Epithelial cell of prostate (primary cell): ENCODE data around the gene INPP4B.

ENCODE experiments used
- DNase-seq: peaks from one replicate; pipeline ENCODE4 v3.0.0-alpha.2; 2011; ENCODE audit warnings: low read depth, low spot score
- H3K27ac ChIP-seq: fragments of 450-650 bp; 2 replicates; pipeline ENCODE4 v1.5.1; 2017; ENCODE audit warnings: mild to moderate bottlenecking

Gene INPP4B

DNA sequence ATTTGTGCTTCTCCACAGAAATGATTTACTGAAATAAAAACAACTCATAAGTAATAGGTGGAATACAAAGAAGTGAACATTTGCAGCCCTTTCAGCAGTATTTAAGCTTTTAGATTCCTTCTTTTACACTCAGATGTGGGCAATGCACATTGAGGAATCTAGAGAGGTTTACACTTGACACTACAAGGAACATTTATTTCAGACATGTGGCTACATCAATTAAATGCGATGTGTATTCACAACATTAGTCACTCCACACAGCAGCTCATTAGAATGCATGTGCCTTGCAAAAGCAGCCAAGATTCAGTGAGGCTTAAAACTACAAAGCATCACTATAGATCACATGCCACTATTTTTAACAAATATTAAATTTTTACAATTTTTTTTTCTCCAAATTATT lies 480.7 kb downstream of the INPP4B start:
- H3K27ac ChIP-seq = no peak overlapping the region
- no peak for DNase-seq

DNA sequence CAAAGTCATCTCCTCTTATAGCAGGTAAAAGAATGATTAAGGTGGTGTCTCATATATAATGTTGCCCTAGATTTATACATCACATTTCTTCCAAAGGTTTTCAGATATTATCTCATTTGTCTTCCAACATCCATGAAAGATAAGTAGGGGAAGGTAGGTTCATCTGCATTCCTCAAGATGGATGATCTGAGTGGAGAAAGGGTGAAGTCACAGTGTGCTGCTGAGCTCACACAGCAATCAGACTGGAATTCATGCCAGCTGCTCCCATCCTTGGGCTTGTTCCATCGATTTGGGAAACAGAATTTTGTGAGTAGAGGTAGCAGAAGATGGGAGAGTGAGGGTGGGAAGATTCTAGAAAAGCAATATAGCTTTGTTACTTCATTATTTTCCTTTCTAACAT lies 482.4 kb downstream of the INPP4B start:
- no peak for DNase-seq
- H3K27ac ChIP-seq = peak overlapping the region; percentile 4

DNA sequence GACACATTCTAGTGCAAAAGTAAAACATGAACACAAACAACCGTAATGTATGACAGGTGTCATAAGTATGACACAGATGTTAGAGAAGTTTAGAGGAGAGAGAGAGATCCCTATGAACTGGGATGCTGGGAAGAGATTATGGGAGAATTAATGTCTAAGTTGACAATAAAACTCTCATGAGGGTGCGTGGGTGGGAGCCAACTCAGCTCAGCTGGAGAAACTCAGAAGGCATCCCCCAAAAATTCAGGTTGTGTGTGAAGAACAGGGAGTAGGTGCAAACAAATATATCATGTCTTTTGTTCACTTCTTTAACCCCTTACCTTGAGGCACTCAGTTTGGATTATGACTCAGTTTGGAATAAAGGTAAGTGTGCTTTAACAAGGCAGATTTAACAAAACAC lies 484.1 kb downstream of the INPP4B start:
- DNase-seq = no peak
- no peak overlapping the region for H3K27ac ChIP-seq

DNA sequence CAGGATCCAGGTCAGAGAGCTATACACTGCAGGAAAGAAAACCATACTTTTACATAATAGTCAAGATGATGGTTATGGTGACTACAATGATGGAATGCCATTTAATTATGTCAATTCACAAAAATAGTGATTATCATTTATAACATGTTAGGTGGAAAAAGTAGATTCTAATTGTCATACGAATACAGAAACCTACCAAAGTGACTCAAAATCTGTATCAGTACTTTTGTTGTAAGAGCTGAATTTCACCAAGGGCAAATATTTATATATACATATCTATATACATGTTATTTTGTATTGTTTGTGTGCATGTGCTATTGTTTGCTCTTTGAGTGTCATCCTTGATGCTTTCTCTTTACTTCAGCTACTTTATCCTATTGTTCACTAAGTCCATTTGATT lies 485.4 kb downstream of the INPP4B start:
- no peak overlapping the region for H3K27ac ChIP-seq
- DNase-seq = no peak

DNA sequence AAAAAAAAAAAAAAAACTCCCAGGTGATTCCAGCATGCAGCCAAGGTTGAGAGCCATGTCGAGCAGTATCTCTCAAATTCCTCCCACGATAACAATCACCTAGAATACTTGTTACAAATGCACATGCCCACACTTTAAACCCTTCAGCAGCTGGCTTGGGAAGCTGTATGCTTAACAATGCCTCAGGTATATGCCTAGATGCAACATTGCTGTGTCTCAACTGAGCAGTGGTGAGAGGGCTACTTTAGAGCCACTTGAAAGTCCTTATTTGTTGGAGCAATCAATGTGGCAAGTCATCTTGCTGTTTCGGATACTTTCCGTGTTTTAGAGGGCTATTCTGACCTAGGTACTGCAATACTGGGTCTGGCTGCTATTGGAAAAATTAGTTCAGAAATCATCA lies 487.4 kb downstream of the INPP4B start:
- H3K27ac ChIP-seq = no peak overlapping the region
- no peak for DNase-seq

GRCh38 chr4:142356801-142357200 lies 489.3 kb downstream of the INPP4B start:
- H3K27ac ChIP-seq = peak overlapping the region; percentile 63
- no peak for DNase-seq

- no peak for DNase-seq
- peak overlapping the region; percentile 63 for H3K27ac ChIP-seq
Observed at GRCh38 chr4:142356118-142356759, 489.9 kb downstream of the INPP4B start.

GRCh38 chr4:142355421-142355930 lies 490.6 kb downstream of the INPP4B start:
- DNase-seq = no peak
- peak overlapping the region; percentile 63 for H3K27ac ChIP-seq

- DNase-seq = no peak
- peak overlapping the region; percentile 63 for H3K27ac ChIP-seq
Observed at GRCh38 chr4:142354794-142355420, 491.2 kb downstream of the INPP4B start.

DNA sequence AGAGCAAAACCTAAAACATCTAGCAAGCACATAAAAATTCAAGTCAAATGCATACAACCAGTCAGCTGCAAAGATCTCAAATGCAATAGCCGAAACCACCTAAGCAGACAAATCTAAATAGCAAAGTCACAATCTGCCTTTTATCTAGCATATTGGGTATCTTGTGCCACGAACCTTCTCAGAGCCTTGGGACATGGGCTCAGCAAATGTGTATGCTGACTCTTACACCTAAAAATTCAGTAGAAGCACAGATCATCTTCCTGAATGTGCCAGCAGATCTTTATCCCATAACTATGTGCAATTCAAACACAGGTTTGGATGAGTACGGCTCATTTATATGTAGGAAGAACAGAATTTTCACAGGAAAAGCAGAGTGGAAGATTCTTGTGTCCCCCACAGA lies 492.1 kb downstream of the INPP4B start:
- DNase-seq = no peak
- H3K27ac ChIP-seq = peak overlapping the region; percentile 63

DNA sequence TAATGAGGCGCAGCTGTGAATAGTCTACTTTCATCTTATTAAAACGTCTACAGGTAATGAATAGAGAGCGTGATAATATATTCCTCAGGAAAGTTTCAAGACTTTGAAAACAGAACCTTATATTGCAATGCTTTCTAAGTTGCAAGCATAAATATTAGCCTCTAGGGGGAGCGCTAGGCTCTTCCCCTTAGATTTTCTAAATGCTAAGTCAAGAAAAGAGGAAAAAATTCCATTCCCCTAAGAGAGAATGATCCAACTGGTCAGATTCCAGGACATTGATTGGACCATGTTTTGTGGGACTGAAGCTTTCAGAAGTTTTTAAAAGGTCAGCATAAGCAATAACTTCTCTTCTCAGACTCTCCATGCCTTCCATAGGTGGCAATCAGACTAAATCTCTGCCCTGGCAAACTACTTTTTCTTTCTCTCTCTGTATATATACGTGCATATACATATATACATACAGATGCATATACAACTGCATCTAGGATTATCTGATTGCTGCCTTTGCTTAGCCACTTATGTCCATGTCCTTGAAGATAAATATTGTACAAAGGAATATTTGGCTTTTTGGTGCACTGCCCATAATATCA lies 492.9 kb downstream of the INPP4B start:
- DNase-seq = no peak
- peak overlapping the region; percentile 63 for H3K27ac ChIP-seq

GRCh38 chr4:142352712-142353111 lies 493.4 kb downstream of the INPP4B start:
- no peak for DNase-seq
- H3K27ac ChIP-seq = peak overlapping the region; percentile 63

- DNase-seq = no peak
- H3K27ac ChIP-seq = peak overlapping the region; percentile 63
Observed at GRCh38 chr4:142351958-142352357, 494.1 kb downstream of the INPP4B start.

DNA sequence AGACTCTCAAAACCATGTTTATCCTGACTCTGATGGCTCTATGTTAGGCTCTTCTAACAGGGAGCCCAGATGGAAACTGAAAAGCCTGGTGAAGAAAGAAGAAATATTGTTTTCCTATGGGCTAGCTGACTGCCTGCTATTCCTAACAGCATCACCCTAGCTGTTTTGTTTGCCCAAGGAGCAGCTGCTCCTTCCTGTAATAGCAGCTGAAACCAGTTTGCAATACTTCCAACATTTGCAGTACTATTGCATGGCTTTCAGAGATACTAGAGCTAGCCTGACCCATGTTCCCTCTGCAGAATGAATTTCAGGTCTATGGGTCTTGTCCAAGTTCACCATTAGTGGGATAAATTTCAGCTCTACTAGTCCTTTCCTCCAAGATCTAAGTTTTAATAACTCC lies 495.2 kb downstream of the INPP4B start:
- H3K27ac ChIP-seq = peak overlapping the region; percentile 63
- no peak for DNase-seq

DNA sequence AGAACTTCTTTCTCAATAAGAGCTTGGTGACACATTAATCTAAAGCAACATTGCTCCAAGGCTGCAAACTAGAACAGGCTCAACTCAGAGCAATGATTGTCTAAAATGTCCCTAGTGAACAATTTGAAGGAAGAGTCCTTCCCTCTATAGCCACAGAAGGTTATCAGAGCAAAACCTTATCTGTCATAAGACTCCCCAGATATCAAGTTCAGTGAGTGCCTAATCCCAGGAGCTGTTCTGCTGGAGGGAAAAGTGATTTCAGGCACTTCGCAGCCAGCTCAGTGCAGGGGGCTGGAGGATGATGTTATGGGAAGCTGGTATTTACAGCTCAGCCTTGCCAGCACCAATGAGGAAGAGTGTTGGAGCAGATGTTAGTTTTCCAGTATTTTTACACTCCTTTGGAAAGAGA lies 497.5 kb downstream of the INPP4B start:
- DNase-seq = no peak
- peak overlapping the region; percentile 63 for H3K27ac ChIP-seq

DNA sequence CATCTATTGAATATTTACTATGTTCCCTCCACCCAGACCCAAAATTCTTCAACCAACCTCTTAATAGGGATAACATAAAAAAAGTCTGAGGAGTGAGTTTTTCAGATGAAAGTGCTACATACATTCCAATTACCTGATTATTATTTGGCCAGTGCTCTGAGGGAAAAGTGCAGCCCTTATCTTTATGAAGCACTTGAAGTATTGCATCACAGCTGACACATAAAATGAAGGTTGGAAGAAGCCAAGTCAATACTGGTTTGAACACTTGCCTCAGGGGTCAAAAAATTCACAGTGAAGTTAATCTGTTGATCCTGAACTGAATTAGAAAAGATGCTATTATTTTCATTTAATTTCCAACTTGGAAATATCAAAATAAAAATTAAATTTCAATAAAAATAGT lies 498.9 kb downstream of the INPP4B start:
- no peak overlapping the region for H3K27ac ChIP-seq
- peak; percentile 18 for DNase-seq

DNA sequence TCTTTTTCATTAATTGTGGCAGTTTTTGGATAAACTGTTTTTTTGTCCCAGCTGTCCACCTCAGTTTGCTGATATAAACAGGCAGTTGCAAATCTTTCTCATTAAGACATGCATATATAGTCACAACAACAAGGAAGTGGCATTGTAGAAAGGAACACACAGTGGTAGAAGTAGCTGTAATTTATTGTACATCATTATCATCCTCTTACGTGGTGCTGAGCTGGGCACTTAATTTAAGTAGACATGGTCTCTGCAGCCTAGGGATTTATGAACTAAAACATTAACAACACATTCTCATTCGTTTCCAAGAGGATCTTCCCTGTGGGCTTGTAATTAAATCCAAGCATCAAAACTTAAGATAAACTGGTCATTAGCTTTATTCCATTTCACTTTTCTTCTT lies 500.2 kb downstream of the INPP4B start:
- no peak overlapping the region for H3K27ac ChIP-seq
- DNase-seq = no peak

GRCh38 chr4:142341268-142341667 lies 504.8 kb downstream of the INPP4B start:
- DNase-seq = no peak
- no peak overlapping the region for H3K27ac ChIP-seq

GRCh38 chr4:142339053-142339452 lies 507.0 kb downstream of the INPP4B start:
- DNase-seq = no peak
- no peak overlapping the region for H3K27ac ChIP-seq

GRCh38 chr4:142336251-142336934 lies 509.7 kb downstream of the INPP4B start:
- no peak for DNase-seq
- H3K27ac ChIP-seq = no peak overlapping the region

DNA sequence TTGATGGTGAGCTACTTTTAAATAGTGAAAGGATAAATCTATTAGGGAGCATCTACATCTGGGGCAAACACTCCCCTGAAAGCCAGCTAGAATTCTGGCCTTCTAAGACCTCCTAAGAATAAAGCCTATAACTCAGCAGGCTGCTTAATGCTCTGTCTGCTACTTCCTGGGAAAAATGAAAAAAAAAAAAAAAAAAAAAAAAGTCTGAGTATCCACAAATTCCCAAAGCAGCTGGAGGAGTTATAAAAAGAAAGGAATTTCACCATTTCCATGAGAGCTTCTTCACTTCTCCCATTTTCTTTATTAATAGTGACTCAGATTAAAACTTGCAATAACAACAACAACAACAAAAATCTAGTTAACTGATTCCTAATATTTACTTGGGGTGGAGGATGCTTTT lies 511.2 kb downstream of the INPP4B start:
- H3K27ac ChIP-seq = no peak overlapping the region
- DNase-seq = no peak
